ENCODE measurements around the gene PAPPA2.

GRCh38 chr1:176744142-176744541 lies 281.2 kb downstream of the PAPPA2 start:
- TF ChIP-seq CTCF (IDR thresholded peaks at IDR 0.05) (no peak), POLR2A (IDR thresholded peaks at IDR 0.05) (no peak)
